T-helper 9 cell (primary cell): ENCODE measurements around the gene CLN5.
A peak's percentile ranks its signal among the peaks of the same experiment; 100 is the strongest.
"Not testable (repeated sequence)": the region's sequence is repeated elsewhere in the genome, so short reads cannot be mapped to it uniquely, and the experiment has no call there.

ENCODE experiments used
- DNase-seq: peaks from one replicate; pipeline ENCODE4 v3.0.0-alpha.2; 2020
- total RNA-seq, 2 donors: gene quantifications; one replicate each; lab custom pipeline; 2026; lab: John Stamatoyannopoulos, UW

Gene CLN5
- 15.7 to 19.4 reads per million in 2 donors for total RNA-seq

GRCh38 chr13:76991796-76992547, at the start of gene CLN5:
TSS of gene CLN5 (plus strand) at chr13:76992081. CDS start at chr13:76992099, 18 bp downstream.
- DNase-seq, result peak; percentile 89

- DNase-seq, result no peak
Observed at GRCh38 chr13:76942363-76942762, 49.5 kb upstream of the CLN5 start.

- DNase-seq, result no peak
Observed at GRCh38 chr13:76943646-76944045, 48.2 kb upstream of the CLN5 start.

GRCh38 chr13:76944456-76944855, 47.4 kb upstream of the CLN5 start:
- no peak for DNase-seq

GRCh38 chr13:76948149-76948548, 43.7 kb upstream of the CLN5 start, which contains the start of gene ACOD1:
TSS of gene ACOD1 (plus strand) at chr13:76948511. CDS start at chr13:76948559, 48 bp downstream.
- no peak for DNase-seq

GRCh38 chr13:76950101-76950500, 41.8 kb upstream of the CLN5 start:
- DNase-seq, result no peak

- DNase-seq, result no peak
Observed at GRCh38 chr13:76953968-76954367, 37.9 kb upstream of the CLN5 start.

GRCh38 chr13:76954538-76954937, 37.3 kb upstream of the CLN5 start:
- DNase-seq, result no peak

- DNase-seq, result no peak
Observed at GRCh38 chr13:76955193-76955592, 36.7 kb upstream of the CLN5 start.

- DNase-seq, result no peak
Observed at GRCh38 chr13:76955661-76956060, 36.2 kb upstream of the CLN5 start.

- DNase-seq, result no peak
Observed at GRCh38 chr13:76958841-76959432, 32.9 kb upstream of the CLN5 start.

- not testable (repeated sequence) for DNase-seq
Observed at GRCh38 chr13:76959734-76960133, 32.1 kb upstream of the CLN5 start.

GRCh38 chr13:76965759-76966421, 26.0 kb upstream of the CLN5 start:
- DNase-seq, result no peak

GRCh38 chr13:76967031-76967430, 24.9 kb upstream of the CLN5 start:
- DNase-seq, result no peak

- DNase-seq, result no peak
Observed at GRCh38 chr13:76968041-76968440, 23.8 kb upstream of the CLN5 start.

GRCh38 chr13:76969488-76970365, 22.2 kb upstream of the CLN5 start:
- DNase-seq, result no peak

GRCh38 chr13:76971215-76971614, 20.7 kb upstream of the CLN5 start:
- DNase-seq, result no peak

GRCh38 chr13:76971851-76972829, 19.7 kb upstream of the CLN5 start:
- DNase-seq, result no peak

GRCh38 chr13:76973920-76974617, 17.8 kb upstream of the CLN5 start:
- DNase-seq, result no peak

- no peak for DNase-seq
Observed at GRCh38 chr13:76974618-76974975, 17.3 kb upstream of the CLN5 start.

GRCh38 chr13:76975863-76976262, 16.0 kb upstream of the CLN5 start:
- no peak for DNase-seq
